Measurements from ENCODE around the gene TRIM27. TPM values are rescaled to one million over a fixed set of nuclear protein-coding genes. Genes with fewer than 3 reads are reported as not detected.
"Not testable (repeated sequence)": the region's sequence is repeated elsewhere in the genome, so short reads cannot be mapped to it uniquely, and the experiment has no call there.

Gene TRIM27
- total RNA-seq, 8 experiments from 2014 or later: 46.3 to 71.8 (median 57.7) TPM

DNA sequence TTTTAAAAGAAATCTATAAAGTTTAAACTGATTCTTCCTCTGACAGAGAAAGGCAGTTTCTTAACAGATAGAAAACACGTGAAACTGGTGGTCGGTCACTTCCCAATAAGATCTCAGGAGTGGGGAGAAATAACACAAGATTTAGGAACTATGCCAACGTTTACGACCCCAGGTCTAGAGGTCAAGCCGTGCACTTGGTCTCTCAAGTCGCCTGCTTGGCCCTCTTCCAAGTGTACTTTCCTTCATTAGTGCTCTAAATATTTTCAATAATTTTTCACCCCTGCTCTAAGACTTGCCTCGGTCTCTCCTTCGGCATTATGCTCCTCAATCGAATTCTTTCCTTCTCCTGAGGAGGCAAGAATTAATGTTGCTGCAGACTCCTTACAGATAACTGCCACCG is 61.7 kb downstream of the TRIM27 start:
- 75 to 97% (median 88%) methylated on average over 1 to 10 of the region's 10 CpGs for WGBS, 10 experiments
- no peak for ATAC-seq (replicated peaks in 6 of 8)
- in situ Hi-C loops (cut with MboI; ENCODE audit: low pct_unique_long_range_greater_than_20kb in 2 of 9, low sequenced_read_pairs in 9 of 9, unreplicated experiment in 9 of 9): no loop called here
- Histone ChIP-seq H3K27ac (no peak overlapping the region), H3K4me3 (no peak overlapping the region), H3K4me1 (replicated peaks in 1 of 2) (peaks cover 4% of the 10 kb centered on the region in 2 donors)

DNA sequence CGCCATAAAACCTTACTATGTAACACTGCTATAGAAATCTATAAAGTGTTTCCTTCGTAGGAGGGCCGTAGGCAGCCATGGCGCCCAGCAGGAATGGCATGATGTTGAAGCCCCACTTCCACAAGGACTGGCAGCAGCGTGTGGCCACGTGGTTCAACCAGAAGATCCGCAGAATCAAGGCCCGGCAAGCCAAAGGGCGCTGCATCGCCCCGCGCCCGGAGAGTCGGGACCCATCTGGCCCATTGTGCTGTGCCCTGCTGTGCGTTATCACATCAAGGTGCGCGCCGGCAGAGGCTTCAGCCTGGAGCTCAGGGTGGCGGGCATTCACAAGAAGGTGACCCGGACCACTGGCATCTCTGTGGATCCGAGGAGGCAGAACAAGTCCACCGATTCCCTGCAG is 62.4 kb downstream of the TRIM27 start:
- WGBS, 10 experiments: 57 to 100% (median 91%) methylated on average over 1 to 16 of the region's 22 CpGs; no CpG with 5 or more reads in 3 of the 10 experiments
- ATAC-seq (replicated peaks in 6 of 8): no peak
- no peak overlapping the region for H3K27ac ChIP-seq
- H3K4me1 ChIP-seq (replicated peaks in 1 of 2): peaks cover 2 to 4% of the 10 kb centered on the region in 2 donors
- in situ Hi-C loops (cut with MboI; ENCODE audit: low pct_unique_long_range_greater_than_20kb in 2 of 9, low sequenced_read_pairs in 9 of 9, unreplicated experiment in 9 of 9): no loop called here
- H3K4me3 ChIP-seq: no peak overlapping the region

DNA sequence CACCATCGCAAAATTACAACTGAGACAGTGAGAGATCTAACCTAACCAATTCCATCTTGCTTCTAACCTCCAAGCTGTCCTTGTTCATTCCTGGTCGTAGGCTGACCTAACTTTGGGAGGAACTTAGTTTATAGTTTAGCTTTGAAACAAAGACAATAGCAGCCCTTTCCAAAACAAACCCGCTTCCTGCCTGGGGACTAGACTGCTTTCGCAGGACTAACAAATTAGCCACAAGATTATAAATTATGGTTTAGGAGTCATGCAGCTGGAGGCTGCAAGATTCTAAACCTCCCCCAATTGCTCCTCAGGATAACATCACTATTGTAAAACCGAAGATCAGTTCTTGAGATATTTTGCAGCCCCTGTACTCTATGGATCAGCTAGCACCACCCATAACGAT is 63.2 kb downstream of the TRIM27 start:
- Histone ChIP-seq H3K27ac (no peak overlapping the region), H3K4me3 (no peak overlapping the region), H3K4me1 (replicated peaks in 1 of 2) (peaks cover 2 to 4% of the 10 kb centered on the region in 2 donors)
- in situ Hi-C loops (cut with MboI; ENCODE audit: low pct_unique_long_range_greater_than_20kb in 2 of 9, low sequenced_read_pairs in 9 of 9, unreplicated experiment in 9 of 9): no loop called here
- ATAC-seq (replicated peaks in 6 of 8): no peak
- 11 to 92% (median 77%) methylated on average over 1 to 6 of the region's 6 CpGs; no CpG with 5 or more reads in 1 of the 10 experiments for WGBS, 10 experiments

DNA sequence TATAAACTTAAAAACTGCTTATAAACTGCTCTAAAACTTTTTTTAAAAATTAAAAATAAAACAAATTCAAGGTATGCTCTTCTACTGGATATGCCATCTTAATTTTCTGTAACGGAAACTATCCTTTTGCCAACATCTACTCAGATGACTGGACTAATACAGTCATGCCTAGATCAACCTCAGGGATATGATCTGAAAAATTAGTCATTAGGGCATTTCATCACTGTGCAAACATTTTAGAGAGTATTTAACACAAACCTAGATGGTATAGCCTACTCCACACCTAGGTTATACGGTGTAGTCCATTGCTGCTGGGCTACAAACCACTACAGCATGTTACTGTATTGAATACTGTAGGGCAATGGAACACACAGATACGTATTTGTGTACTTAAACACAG is 64.8 kb downstream of the TRIM27 start:
- H3K4me1 ChIP-seq (replicated peaks in 1 of 2): no peaks in the 10 kb centered on the region
- WGBS, 10 experiments: 33 to 100% (median 75%) methylated on average over 1 to 3 of the region's 3 CpGs
- no peak overlapping the region for H3K4me3 ChIP-seq
- no peak overlapping the region for H3K27ac ChIP-seq
- ATAC-seq (replicated peaks in 6 of 8): no peak
- in situ Hi-C loops (cut with MboI; ENCODE audit: low pct_unique_long_range_greater_than_20kb in 2 of 9, low sequenced_read_pairs in 9 of 9, unreplicated experiment in 9 of 9): no loop called here

DNA sequence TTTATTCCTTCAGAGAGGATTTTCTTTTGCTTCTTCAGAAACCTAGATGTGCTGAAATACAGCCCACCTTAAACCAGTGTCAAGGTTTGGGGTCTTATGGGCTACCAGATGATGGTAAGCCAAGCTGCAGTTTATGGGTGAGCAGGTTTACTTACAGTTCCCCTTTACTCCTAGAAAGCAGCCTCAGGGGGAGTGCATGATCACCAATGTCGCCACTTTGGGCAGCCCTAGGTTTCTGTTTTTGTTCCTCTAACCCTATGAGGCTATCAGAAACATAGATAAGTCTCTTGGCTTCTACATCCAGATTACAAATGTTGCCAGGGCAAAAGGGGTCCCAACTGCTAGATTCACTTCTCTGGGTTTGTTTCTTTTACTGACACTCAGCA is 67.2 kb downstream of the TRIM27 start:
- no peak for ATAC-seq (replicated peaks in 6 of 8)
- WGBS, 10 experiments: 0 to 60% (median 43%) methylated on average over 1 of the region's 1 CpG; no CpG with 5 or more reads in 5 of the 10 experiments
- no peak overlapping the region for H3K4me3 ChIP-seq
- no peak overlapping the region for H3K27ac ChIP-seq
- no peaks in the 10 kb centered on the region for H3K4me1 ChIP-seq (replicated peaks in 1 of 2)
- in situ Hi-C loops (cut with MboI; ENCODE audit: low pct_unique_long_range_greater_than_20kb in 2 of 9, low sequenced_read_pairs in 9 of 9, unreplicated experiment in 9 of 9): no loop called here

DNA sequence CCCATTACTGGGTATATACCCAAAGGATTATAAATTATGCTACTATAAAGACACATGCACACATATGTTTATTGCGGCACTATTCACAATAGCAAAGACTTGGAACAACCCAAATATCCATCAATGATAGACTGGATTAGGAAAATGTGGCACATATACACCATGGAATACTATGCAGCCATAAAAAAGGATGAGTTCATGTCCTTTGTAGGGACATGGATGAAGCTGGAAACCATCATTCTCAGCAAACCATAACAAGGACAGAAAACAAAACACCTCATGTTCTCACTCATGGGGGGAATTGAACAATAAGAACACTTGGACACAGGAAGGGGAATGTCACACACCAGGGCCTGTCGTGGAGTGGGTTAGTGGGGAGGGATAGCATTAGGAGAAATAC is 69.4 kb downstream of the TRIM27 start:
- H3K27ac ChIP-seq; H3K4me1 ChIP-seq (replicated peaks in 1 of 2); in situ Hi-C loops (cut with MboI; ENCODE audit: low pct_unique_long_range_greater_than_20kb in 2 of 9, low sequenced_read_pairs in 9 of 9, unreplicated experiment in 9 of 9); H3K4me3 ChIP-seq; ATAC-seq (replicated peaks in 6 of 8): not testable (repeated sequence)
- 0 to 78% (median 71%) methylated on average over 1 of the region's 2 CpGs; no CpG with 5 or more reads in 7 of the 10 experiments for WGBS, 10 experiments

Other genes with a start within 250 kb of the TRIM27 start
- 1 to 10 TPM; 1.1 to 4.2 (median 2.5) TPM for gene ZNF311, start 81.3 kb upstream of the TRIM27 start, total RNA-seq
- gene OR2W1, start 121.2 kb upstream of the TRIM27 start, total RNA-seq: under 1 TPM in 1 of 8 experiments, not detected in 7; 0.28 TPM
- under 1 TPM in 1 of 8 experiments, not detected in 7; 0.17 TPM for gene OR2B3, start 163.3 kb upstream of the TRIM27 start, total RNA-seq
- under 1 TPM in 3 of 8 experiments, not detected in 5; 0.08 to 0.38 (median 0.31) TPM for gene OR2J1, start 175.5 kb upstream of the TRIM27 start, total RNA-seq
- under 1 TPM in 4 of 8 experiments, not detected in 4; 0.09 to 0.43 (median 0.21) TPM for gene OR2J3, start 184.1 kb upstream of the TRIM27 start, total RNA-seq
- under 1 TPM in 1 of 8 experiments, not detected in 7; 0.24 TPM for gene OR2J2, start 246.9 kb upstream of the TRIM27 start, total RNA-seq

Data from motor neuron (in vitro differentiated cells).